OCI-LY1 (cell line): ENCODE measurements around the gene COQ2.
A peak's percentile ranks its signal among the peaks of the same experiment; 100 is the strongest.

Experiments
- CTCF ChIP-seq: fragments of 200-600 bp; sonication (generic), shearing (Covaris generic); IDR thresholded peaks from 2 replicates; pipeline ENCODE4 v1.5.1; 2017; ENCODE audit warnings: mild to moderate bottlenecking, antibody characterized with exemption, low read length, moderate library complexity, mixed read lengths
- EZH2 ChIP-seq: fragments of 200-600 bp; sonication (generic), shearing (Covaris generic); IDR thresholded peaks from 2 replicates; pipeline ENCODE4 v1.8.0; 2017; ENCODE audit warnings: borderline replicate concordance, mixed run types, mild to moderate bottlenecking, antibody characterized with exemption, low read length, moderate library complexity, mixed read lengths

- TF ChIP-seq CTCF (peak; percentile 92), EZH2 (no peak)
These were observed 31.7 kb downstream of the COQ2 start for GRCh38 chr4:83252782-83253405.
